HepG2 (cell line): ENCODE measurements around the gene INAFM2. TPM values are rescaled to one million over a fixed set of nuclear protein-coding genes. Genes with fewer than 3 reads are reported as not detected.

ENCODE experiments used
- ATAC-seq: fragments of 200-7000 bp; cut with Tn5 transposase; 3 replicates; pipeline ENCODE4 v1.9.1; 2020; ENCODE audit warnings: mild to moderate bottlenecking, moderate library complexity
- BruUV-seq: library from RNA; stranded (reverse); fragments of 400-500 nt; replicated peaks from 2 replicates; lab custom pipeline; 2021; lab: Mats Ljungman, UMichigan
- CTCF ChIA-PET: fragments of 300-600 bp; formaldehyde crosslinking; extraction: SDS; loops from one replicate; lab custom pipeline; 2021; ENCODE audit warnings: low total read pairs, inconsistent platforms, low intra/inter-chr PET ratio; lab: Yijun Ruan, JAX
- POLR2A ChIA-PET: fragments of 350-600 bp; sonication (Branson Sonifier 250); formaldehyde crosslinking; loops from one replicate; lab custom pipeline; 2020; ENCODE audit warnings: antibody characterized with exemption, inconsistent platforms; lab: Yijun Ruan, JAX
- DNase-seq: peaks from one replicate; pipeline ENCODE4 v3.0.0-alpha.2; 2015; ENCODE audit warnings: low spot score
- FAIRE-seq: peaks from 3 replicates; lab custom pipeline; 2011; peaks lifted over from hg19 to GRCh38; lab: Jason Lieb, UNC
- H2AFZ ChIP-seq: one replicate; pipeline ENCODE4 v1.6.1; 2011; ENCODE audit warnings: low read length, inconsistent platforms
- H3K27ac ChIP-seq: fragments of 300-600 bp; 3 replicates; pipeline ENCODE4 v1.8.0; 2011; ENCODE audit warnings: mixed run types, mild to moderate bottlenecking, mixed read lengths, low read length, inconsistent platforms; ENCODE audit not compliant: insufficient read depth; ENCODE audit errors: extremely low read length
- H3K27me3 ChIP-seq, 2 experiments: fragments of 200-600 bp in 1 of 2; 2 replicates in 1 of 2; 3 replicates in 1 of 2; pipeline versions ENCODE4 v1.6.0 to v1.8.0; 2011; ENCODE audit warnings: low read length in 2 of 2, mild to moderate bottlenecking in 2 of 2, moderate library complexity in 2 of 2, inconsistent platforms in 1 of 2; ENCODE audit not compliant: insufficient read depth in 2 of 2, control insufficient read depth in 1 of 2
- H3K36me3 ChIP-seq, 2 experiments: fragments of 200-600 bp in 1 of 2; replicated peaks in 1 of 2; 2 replicates in 1 of 2; 3 replicates in 1 of 2; pipeline versions ENCODE4 v1.5.1 to v1.8.0; 2011; ENCODE audit warnings: low read length in 2 of 2, inconsistent platforms in 1 of 2; ENCODE audit not compliant: insufficient read depth in 2 of 2, control insufficient read depth in 1 of 2
- H3K4me1 ChIP-seq: 2 replicates; pipeline ENCODE4 v1.5.1; 2012; ENCODE audit warnings: low read length, inconsistent platforms; ENCODE audit not compliant: insufficient read depth
- H3K4me2 ChIP-seq: 2 replicates; pipeline ENCODE4 v1.6.0; 2011; ENCODE audit warnings: low read depth, low read length, inconsistent platforms
- H3K4me3 ChIP-seq, 3 experiments: fragments of 200-600 bp in 1 of 3; sonication (generic), shearing (Covaris generic) in 1 of 3; replicated peaks in 1 of 3; 2 replicates each; pipeline ENCODE4 v1.5.1; 2011 to 2016; ENCODE audit warnings: low read length in 3 of 3, inconsistent platforms in 2 of 3, low read depth in 2 of 3, mild to moderate bottlenecking in 2 of 3, control low read depth in 1 of 3, mixed read lengths in 1 of 3; ENCODE audit not compliant: insufficient read depth in 1 of 3
- H3K79me2 ChIP-seq: one replicate; pipeline ENCODE4 v1.6.1; 2011; ENCODE audit warnings: low read length, inconsistent platforms; ENCODE audit not compliant: insufficient read depth
- H3K9ac ChIP-seq: 2 replicates; pipeline ENCODE4 v1.6.0; 2011; ENCODE audit warnings: mild to moderate bottlenecking, low read depth, low read length, inconsistent platforms; ENCODE audit not compliant: insufficient read depth
- H3K9me3 ChIP-seq: 2 replicates; pipeline ENCODE4 v1.5.1; 2012; ENCODE audit warnings: mild to moderate bottlenecking, low read length
- H4K20me1 ChIP-seq: 2 replicates; pipeline ENCODE4 v1.6.0; 2011; ENCODE audit warnings: inconsistent platforms, mild to moderate bottlenecking, low read length, moderate library complexity; ENCODE audit not compliant: insufficient read depth
- MIER3 ChIP-seq: IDR thresholded peaks from 2 replicates; pipeline ENCODE4 v1.6.1; 2016; ENCODE audit warnings: missing compliant biosample characterization, borderline replicate concordance
- RBAK ChIP-seq: sonication (generic); formaldehyde crosslinking; IDR thresholded peaks from 2 replicates; pipeline ENCODE4 v1.5.1; 2020; ENCODE audit warnings: mild to moderate bottlenecking, missing genetic modification reagents
- ZNF75D ChIP-seq: sonication (generic); formaldehyde crosslinking; IDR thresholded peaks from 2 replicates; pipeline ENCODE4 v1.8.1; 2023; ENCODE audit warnings: missing genetic modification reagents, mild to moderate bottlenecking, borderline replicate concordance
- WGBS: methylation state at CpG from one replicate; pipeline ENCODE4 v1.1.6; 2017; ENCODE audit warnings: low lambda C conversion rate; 5-methylcytosine and 5-hydroxymethylcytosine counted together
- in situ Hi-C: cut with HindIII; loops from 2 replicates; pipeline ENCODE4 v1.10.0; 2017; ENCODE audit warnings: low pct_unique_long_range_greater_than_20kb; ENCODE audit not compliant: extremely low pct_ligation_motif_present
- intact Hi-C: fragments of 100-400 bp; cut with micrococcal nuclease; formaldehyde crosslinking; loops from one replicate; pipeline ENCODE4 v1.10.0; 2022; ENCODE audit not compliant: unreplicated experiment
- polyA plus RNA-seq, 8 experiments: library from polyadenylated mRNA; depleted of rRNA in 3 of 8; stranded (reverse) in 7 of 8; unstranded in 1 of 8; fragments of >200 nt; fragmentation: Illumina TruSeq in 4 of 8; extraction: Trizol in 4 of 8; gene quantifications; 2 replicates each; pipeline versions ENCODE4 v1.2.1 to v1.2.3, GENCODE V29; 2011 to 2016; ENCODE audit warnings: low read depth in 4 of 8, missing spikeins in 1 of 8, mixed read lengths in 1 of 8; ENCODE audit not compliant: insufficient read depth in 1 of 8
- total RNA-seq, 5 experiments: library from RNA; depleted of rRNA; stranded (reverse); fragments of >200 nt; fragmentation: Illumina TruSeq; extraction: Trizol; gene quantifications; 2 replicates each; pipeline ENCODE4 v1.2.3, GENCODE V29; 2016; ENCODE audit warnings: low read depth in 1 of 5
- TF ChIP-seq, protein P1 (sequence below): sonication (generic); formaldehyde crosslinking; IDR thresholded peaks from 2 replicates; pipeline ENCODE4 v1.4.0; 2020; ENCODE audit warnings: mild to moderate bottlenecking, missing genetic modification reagents
- TF ChIP-seq, protein P2 (sequence below), 2 experiments: sonication (generic) in 1 of 2; formaldehyde crosslinking in 1 of 2; IDR thresholded peaks; 2 replicates each; pipeline versions ENCODE4 v1.4.0 to v1.6.1; 2018 to 2020; ENCODE audit warnings: missing genetic modification reagents in 2 of 2, borderline replicate concordance in 1 of 2, low read depth in 1 of 2, mild to moderate bottlenecking in 1 of 2, missing biosample characterization in 1 of 2

INAFM2 gene
- total and polyA plus RNA-seq, 2 of the 13 experiments (the other 11 are each of a cell fraction or from before 2014, with no cell fraction given) = 5.5 to 6.5 TPM

DNA sequence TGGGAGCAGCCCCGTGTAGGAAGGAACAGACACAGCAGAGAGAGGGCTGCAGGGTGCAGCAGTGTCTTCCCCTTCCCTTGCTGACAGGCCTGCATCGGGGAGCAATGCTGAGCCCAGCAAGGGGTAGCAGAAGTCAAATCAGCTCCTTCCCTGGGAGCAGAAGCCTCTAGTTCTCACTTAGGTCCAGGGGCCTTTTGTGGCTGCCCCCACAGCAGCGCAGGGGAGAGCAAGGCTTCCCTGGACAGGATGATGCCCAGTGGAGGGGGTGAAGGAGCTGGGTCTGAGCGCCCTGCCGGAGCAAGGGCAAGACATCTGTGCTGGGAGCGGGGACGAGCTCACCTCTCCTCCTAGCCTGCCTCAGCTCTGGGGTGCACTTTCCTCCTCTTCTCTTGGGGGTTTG, 16.6 kb upstream of the INAFM2 start:
- no peaks in the 10 kb centered on the region for H3K4me1 ChIP-seq
- no TSS peak for BruUV-seq
- H4K20me1 ChIP-seq = no peaks in the 10 kb centered on the region
- in situ Hi-C loops = no loop called here
- peaks cover 7 to 63% of the 10 kb centered on the region in 2 experiments for H3K27me3 ChIP-seq
- no peaks in the 10 kb centered on the region for H3K36me3 ChIP-seq
- TF ChIP-seq ZNF75D (no peak), MIER3 (CRISPR knock-in tag) (no peak), RBAK (no peak)
- TF ChIP-seq, protein P1, sequence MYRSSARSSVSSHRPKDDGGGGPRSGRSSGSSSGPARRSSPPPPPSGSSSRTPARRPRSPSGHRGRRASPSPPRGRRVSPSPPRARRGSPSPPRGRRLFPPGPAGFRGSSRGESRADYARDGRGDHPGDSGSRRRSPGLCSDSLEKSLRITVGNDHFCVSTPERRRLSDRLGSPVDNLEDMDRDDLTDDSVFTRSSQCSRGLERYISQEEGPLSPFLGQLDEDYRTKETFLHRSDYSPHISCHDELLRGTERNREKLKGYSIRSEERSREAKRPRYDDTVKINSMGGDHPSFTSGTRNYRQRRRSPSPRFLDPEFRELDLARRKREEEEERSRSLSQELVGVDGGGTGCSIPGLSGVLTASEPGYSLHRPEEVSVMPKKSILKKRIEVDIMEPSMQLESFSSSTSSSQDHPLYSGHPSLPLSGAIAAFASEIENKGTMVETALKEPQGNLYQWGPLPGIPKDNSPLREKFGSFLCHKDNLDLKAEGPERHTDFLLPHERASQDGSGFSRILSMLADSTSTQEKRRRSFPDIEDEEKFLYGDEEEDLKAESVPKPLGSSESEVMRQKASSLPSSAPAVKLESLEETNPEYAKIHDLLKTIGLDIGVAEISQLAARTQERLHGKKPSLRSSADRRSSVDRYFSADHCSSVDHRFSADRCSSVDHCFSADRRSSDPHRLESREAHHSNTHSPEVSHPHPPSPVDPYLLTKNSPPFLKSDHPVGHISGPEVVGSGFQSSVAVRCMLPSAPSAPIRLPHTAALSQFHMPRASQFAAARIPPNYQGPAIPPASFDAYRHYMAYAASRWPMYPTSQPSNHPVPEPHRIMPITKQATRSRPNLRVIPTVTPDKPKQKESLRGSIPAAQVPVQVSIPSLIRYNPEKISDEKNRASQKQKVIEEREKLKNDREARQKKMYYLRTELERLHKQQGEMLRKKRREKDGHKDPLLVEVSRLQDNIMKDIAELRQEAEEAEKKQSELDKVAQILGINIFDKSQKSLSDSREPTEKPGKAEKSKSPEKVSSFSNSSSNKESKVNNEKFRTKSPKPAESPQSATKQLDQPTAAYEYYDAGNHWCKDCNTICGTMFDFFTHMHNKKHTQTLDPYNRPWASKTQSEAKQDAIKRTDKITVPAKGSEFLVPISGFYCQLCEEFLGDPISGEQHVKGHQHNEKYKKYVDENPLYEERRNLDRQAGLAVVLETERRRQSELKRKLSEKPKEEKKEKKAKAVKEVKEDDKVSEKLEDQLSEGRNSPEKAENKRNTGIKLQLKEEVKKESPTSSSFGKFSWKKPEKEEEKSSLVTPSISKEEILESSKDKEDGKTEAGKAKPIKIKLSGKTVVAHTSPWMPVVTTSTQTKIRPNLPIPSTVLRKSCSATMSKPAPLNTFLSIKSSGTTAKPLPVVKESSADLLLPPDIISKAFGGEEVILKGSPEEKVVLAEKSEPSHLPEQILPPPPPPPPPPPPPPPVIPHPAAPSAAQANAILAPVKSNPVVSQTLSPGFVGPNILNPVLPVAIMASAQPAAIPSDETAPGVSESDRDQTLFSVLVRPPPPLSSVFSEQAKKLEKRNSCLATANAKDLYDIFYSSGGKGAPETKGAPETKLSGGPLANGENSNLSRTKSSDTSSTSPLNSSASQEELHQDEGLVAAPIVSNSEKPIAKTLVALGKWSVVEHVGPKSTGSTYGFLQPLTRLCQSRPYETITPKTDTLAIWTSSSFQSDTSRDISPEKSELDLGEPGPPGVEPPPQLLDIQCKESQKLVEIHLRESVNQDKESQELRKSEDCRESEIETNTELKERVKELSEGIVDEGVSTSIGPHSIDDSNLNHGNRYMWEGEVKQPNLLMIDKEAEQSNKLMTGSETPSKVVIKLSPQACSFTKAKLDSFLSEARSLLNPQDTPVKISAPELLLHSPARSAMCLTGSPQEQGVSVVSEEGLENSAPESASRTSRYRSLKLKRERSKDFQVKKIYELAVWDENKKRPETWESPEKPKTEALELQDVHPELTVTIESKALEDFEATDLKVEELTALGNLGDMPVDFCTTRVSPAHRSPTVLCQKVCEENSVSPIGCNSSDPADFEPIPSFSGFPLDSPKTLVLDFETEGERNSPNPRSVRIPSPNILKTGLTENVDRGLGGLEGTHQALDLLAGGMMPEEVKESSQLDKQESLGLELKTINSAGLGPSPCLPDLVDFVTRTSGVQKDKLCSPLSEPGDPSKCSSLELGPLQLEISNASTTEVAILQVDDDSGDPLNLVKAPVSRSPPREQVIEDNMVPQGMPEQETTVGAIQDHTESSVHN (CRISPR knock-in tag) = no peak
- TF ChIP-seq, protein P2, sequence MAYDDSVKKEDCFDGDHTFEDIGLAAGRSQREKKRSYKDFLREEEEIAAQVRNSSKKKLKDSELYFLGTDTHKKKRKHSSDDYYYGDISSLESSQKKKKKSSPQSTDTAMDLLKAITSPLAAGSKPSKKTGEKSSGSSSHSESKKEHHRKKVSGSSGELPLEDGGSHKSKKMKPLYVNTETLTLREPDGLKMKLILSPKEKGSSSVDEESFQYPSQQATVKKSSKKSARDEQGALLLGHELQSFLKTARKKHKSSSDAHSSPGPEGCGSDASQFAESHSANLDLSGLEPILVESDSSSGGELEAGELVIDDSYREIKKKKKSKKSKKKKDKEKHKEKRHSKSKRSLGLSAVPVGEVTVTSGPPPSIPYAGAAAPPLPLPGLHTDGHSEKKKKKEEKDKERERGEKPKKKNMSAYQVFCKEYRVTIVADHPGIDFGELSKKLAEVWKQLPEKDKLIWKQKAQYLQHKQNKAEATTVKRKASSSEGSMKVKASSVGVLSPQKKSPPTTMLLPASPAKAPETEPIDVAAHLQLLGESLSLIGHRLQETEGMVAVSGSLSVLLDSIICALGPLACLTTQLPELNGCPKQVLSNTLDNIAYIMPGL (CRISPR knock-in tag; IDR thresholded peaks at IDR 0.05; ENCODE audit: borderline replicate concordance in 1 of 2, low read depth in 1 of 2) = no peak
- H3K79me2 ChIP-seq = no peaks in the 10 kb centered on the region
- 93% methylated on average over 3 of the region's 7 CpGs for WGBS
- no peak overlapping the region for H3K9ac ChIP-seq
- FAIRE-seq (no peak), DNase-seq (no peak), ATAC-seq (no peak)
- H3K4me3 ChIP-seq = no peak overlapping the region
- CTCF ChIA-PET = interaction anchor here (0.8 kb wide), 1 partner anchor 115 kb away, joined by 3 read pairs; no protein-coding TSS in a partner anchor
- no peak overlapping the region for H3K27ac ChIP-seq
- intact Hi-C loops = no loop called here
- H2AFZ ChIP-seq = no peak overlapping the region
- H3K9me3 ChIP-seq = no peaks in the 10 kb centered on the region
- H3K4me2 ChIP-seq = no peak overlapping the region
- POLR2A ChIA-PET = no interaction called here
